HAP-1 (cell line): ENCODE results near the gene KDM4B.

Source experiments
- DNase-seq, 2 experiments: peaks; one replicate each; pipeline ENCODE4 v3.0.0-alpha.2; 2016 to 2020; ENCODE audit warnings: low spot score in 2 of 2
- H3K27me3 ChIP-seq: fragments of 250-450 bp; sonication (Bioruptor Pico); 2 replicates; pipeline ENCODE4 v1.5.1; 2020; ENCODE audit warnings: low read depth, mild to moderate bottlenecking, moderate library complexity
- H3K36me3 ChIP-seq: fragments of 250-450 bp; sonication (Bioruptor Pico); replicated peaks from 2 replicates; pipeline ENCODE4 v1.5.1; 2020; ENCODE audit warnings: mild to moderate bottlenecking
- H3K4me1 ChIP-seq: fragments of 250-450 bp; sonication (Bioruptor Pico); 2 replicates; pipeline ENCODE4 v1.5.1; 2020; ENCODE audit warnings: mild to moderate bottlenecking
- H3K4me3 ChIP-seq: fragments of 250-450 bp; sonication (Bioruptor Pico); 2 replicates; pipeline ENCODE4 v1.5.1; 2020; ENCODE audit warnings: mild to moderate bottlenecking, moderate library complexity
- H3K9me3 ChIP-seq: fragments of 250-450 bp; sonication (Bioruptor Pico); 2 replicates; pipeline ENCODE4 v1.5.1; 2020; ENCODE audit warnings: mild to moderate bottlenecking, moderate library complexity
- in situ Hi-C: fragments of 300-500 bp; cut with MboI; formaldehyde crosslinking; loops from 3 replicates; pipeline ENCODE4 v1.14.3; 2020; ENCODE audit warnings: low sequenced_read_pairs, inconsistent platforms, mixed read lengths

KDM4B gene

DNA sequence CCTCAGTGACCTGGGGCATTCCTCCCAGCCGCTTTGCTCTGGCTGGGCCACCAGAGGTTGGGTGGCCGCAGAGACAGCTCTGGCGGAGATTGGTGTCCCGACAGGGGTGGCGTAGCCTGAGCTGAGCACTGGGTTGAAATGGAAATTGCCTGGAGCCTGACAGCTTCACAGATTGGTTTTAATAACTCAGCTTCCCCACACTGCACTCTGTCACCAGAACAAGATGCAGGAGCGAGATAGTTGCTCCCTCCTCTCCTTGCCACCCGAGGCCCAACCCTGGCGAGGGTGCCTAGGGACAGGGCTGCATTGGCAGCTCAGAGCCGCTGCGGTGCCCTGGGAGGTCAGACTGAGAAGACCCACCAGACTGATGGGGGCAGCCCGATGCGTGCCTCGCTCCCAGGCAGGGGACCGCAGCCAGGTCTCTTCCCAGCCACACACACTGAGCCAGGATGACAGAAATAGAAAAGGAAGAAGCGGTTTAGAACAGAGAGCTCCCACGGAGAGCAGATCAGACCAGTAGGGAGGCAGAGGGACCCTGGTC lies 84.1 kb downstream of the KDM4B start:
- in situ Hi-C loops: no loop called here
- no peak for DNase-seq
- no peak overlapping the region for H3K4me3 ChIP-seq
- no peaks in the 10 kb centered on the region for H3K27me3 ChIP-seq
- H3K4me1 ChIP-seq: no peaks in the 10 kb centered on the region
- H3K36me3 ChIP-seq: peaks cover under 1% of the 10 kb centered on the region
- H3K9me3 ChIP-seq: no peaks in the 10 kb centered on the region

DNA sequence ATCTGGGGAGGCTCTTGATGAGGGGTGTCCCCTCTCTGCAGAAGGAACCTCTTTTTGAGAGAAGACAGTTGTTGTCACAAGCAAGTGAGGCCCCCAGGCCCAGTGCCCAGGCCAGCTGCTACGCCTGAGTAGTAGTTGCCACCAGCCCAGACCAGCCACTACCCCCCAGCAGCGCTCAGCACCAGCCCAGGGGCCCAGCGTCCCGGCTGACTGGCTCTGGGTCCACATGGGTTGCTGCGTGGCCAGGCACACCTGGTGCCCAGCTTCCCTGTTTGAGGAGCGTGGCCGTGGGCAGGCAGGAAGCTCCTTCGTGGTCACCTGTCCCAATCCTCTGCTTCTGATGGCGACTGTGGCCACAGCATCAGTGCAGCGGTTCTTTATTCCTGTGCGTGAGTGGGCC lies 84.7 kb downstream of the KDM4B start:
- Histone ChIP-seq H3K36me3 (no peaks in the 10 kb centered on the region), H3K27me3 (no peaks in the 10 kb centered on the region), H3K4me3 (no peak overlapping the region), H3K9me3 (no peaks in the 10 kb centered on the region), H3K4me1 (no peaks in the 10 kb centered on the region)
- in situ Hi-C loops: no loop called here
- DNase-seq: no peak

DNA sequence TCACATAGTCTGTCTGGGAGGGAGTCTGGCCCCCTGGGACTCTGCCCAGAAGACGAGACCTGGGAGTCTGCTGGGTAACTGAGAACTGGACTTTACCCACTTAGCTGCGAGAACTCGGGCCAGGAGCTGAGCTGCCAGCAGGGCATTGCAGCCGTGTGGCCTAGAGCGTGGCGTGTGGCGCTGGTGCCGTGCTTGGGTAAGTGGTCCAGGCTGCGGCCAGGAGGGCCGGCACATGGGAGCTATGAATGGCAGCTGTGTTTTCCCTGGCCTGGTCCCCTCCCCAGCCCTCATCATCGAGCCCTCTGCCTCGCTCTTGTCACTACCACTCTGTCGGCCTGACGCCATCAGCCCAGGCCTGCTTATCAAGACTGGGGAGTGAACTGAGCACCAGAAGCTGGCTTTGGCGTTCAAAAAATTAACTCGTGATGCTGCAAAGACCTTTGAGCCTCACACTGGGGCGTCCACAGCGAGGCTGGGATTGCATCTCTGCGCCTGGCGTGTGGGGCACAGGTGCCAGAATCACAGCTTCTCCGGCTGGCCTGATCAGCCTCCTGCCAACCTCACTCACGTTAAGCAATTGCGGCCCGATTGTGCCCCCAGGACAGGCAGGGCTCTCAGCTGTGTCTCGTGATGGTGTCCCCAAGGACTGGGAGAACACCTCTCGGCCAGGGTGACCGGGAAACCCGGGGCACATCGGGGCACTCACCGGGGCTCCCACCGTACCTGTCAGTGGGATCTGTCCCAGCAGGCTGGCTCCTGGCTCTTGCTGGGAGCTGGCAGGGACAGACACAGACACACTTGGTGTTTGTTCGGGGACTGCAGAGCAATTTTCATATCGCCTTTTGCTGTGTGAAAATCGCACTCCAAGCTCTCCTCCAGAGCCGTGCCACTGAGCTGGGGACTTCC lies 85.9 kb downstream of the KDM4B start:
- no peaks in the 10 kb centered on the region for H3K4me1 ChIP-seq
- DNase-seq: no peak
- H3K27me3 ChIP-seq: no peaks in the 10 kb centered on the region
- H3K36me3 ChIP-seq: no peaks in the 10 kb centered on the region
- in situ Hi-C loops: no loop called here
- no peaks in the 10 kb centered on the region for H3K9me3 ChIP-seq
- no peak overlapping the region for H3K4me3 ChIP-seq

DNA sequence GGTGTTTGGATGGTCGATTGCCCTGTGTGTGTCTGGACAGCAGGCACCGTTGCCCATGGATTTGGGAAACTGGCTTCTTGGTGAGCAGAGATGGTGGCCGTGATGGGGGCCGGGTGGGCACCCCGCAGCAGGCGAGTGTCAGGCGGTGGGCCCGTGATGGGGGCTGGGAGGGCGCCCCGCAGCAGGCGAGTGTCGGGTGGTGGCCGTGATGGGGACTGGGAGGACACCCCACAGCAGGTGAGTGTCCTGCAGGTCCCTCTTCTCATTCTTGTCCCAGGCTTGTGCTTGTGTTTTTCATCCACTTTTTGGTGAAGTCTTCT lies 86.5 kb downstream of the KDM4B start:
- H3K27me3 ChIP-seq: no peaks in the 10 kb centered on the region
- no peaks in the 10 kb centered on the region for H3K36me3 ChIP-seq

DNA sequence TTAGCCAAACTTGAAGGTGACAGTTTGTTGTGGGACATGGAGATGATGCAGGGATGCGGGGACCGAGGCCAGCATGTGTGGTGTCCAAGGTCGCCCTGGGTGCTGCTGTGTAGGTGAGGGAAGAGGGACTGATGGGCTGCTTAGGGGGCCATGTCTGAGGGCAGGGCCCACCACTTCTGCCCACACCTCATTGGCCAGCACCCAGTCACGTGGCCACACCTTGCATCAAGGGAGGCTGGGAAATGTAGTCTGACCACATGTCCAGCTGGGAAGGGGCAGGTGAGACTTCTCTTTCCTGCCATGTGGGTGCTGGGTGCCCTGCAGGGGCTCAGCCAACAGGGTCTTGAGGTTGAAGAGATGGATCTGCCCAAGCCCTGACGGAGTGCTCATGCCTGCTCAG lies 88.9 kb downstream of the KDM4B start:
- DNase-seq: no peak
- Histone ChIP-seq H3K27me3 (no peaks in the 10 kb centered on the region), H3K4me3 (no peak overlapping the region), H3K9me3 (no peaks in the 10 kb centered on the region), H3K4me1 (no peaks in the 10 kb centered on the region), H3K36me3 (no peaks in the 10 kb centered on the region)
- in situ Hi-C loops: no loop called here

More for the DNA sequence above, 86.5 kb downstream of the KDM4B start:
- Histone ChIP-seq H3K9me3 (no peaks in the 10 kb centered on the region), H3K4me3 (no peak overlapping the region), H3K4me1 (no peaks in the 10 kb centered on the region)
- in situ Hi-C loops: no loop called here
- DNase-seq: no peak

DNA sequence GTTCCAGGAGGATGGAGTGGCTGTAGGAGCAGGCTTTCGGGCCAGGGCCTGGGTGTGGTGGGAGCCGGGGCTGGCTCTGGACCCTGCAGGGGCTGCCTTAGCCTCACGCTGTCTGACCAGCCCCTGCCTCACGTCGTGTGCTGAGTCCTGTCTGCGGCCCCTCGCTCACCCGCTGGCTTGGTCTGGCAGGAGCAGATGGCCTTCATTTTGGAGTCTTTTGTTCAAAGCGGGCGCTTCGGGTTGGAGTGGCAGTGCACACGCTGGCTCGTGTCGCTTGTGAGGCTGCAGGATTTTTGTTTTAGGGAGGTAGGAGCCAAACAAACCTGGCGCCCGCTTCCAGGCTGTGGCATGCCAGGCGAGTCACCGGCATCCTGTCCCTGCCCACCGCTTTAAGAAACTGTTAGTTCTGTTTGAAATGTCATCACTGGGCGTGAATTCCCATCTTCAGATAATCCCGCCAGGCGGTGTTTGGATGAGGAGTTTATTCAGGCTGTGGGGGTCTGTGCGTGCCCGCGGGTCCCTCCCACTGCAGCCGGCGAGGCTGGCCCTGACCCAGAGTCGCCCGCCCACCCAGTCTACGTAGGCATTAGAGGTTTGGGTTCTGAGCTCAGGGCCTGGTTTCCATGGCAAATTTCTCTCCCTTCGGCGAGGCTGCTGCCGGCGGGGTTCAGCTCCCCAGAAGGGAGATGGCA lies 89.8 kb downstream of the KDM4B start:
- Histone ChIP-seq H3K9me3 (no peaks in the 10 kb centered on the region), H3K4me3 (no peak overlapping the region), H3K27me3 (no peaks in the 10 kb centered on the region), H3K4me1 (no peaks in the 10 kb centered on the region), H3K36me3 (no peaks in the 10 kb centered on the region)
- DNase-seq: no peak
- in situ Hi-C loops: no loop called here

- H3K27me3 ChIP-seq: no peaks in the 10 kb centered on the region
- DNase-seq: no peak
- no peaks in the 10 kb centered on the region for H3K36me3 ChIP-seq
- in situ Hi-C loops: no loop called here
- no peak overlapping the region for H3K4me3 ChIP-seq
- no peaks in the 10 kb centered on the region for H3K9me3 ChIP-seq
- H3K4me1 ChIP-seq: no peaks in the 10 kb centered on the region
Measured at GRCh38 chr19:5059213-5059574, 90.3 kb downstream of the KDM4B start.

GRCh38 chr19:5059793-5060192 lies 90.9 kb downstream of the KDM4B start:
- no peaks in the 10 kb centered on the region for H3K36me3 ChIP-seq
- in situ Hi-C loops: no loop called here

DNA sequence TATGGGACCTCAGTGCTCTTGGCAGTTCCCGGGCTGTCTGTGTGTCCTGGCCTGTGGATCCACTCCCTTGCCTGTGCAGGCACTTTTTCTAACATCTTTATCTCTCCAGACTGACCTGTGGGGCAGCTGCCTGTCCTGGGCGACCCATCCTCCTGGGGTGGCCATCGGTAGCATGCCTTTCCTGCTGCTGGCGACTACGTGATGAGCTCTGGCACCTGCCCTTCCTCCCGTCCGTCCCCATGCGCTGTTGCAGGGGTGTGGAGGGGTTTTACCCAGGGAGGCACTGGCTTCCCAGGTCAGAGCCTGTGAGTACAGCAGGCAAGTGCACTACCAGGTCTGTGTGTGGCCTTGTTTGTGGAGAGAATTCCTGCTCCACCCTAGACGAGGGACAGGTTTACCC lies 93.3 kb downstream of the KDM4B start:
- no peaks in the 10 kb centered on the region for H3K27me3 ChIP-seq
- H3K9me3 ChIP-seq: no peaks in the 10 kb centered on the region
- no peaks in the 10 kb centered on the region for H3K36me3 ChIP-seq
- in situ Hi-C loops: no loop called here
- H3K4me1 ChIP-seq: no peaks in the 10 kb centered on the region
- no peak for DNase-seq
- no peak overlapping the region for H3K4me3 ChIP-seq

More at GRCh38 chr19:5059793-5060192, 90.9 kb downstream of the KDM4B start:
- no peaks in the 10 kb centered on the region for H3K4me1 ChIP-seq
- no peak for DNase-seq
- H3K9me3 ChIP-seq: no peaks in the 10 kb centered on the region
- H3K27me3 ChIP-seq: no peaks in the 10 kb centered on the region
- H3K4me3 ChIP-seq: no peak overlapping the region

GRCh38 chr19:5062799-5063198 lies 93.9 kb downstream of the KDM4B start:
- Histone ChIP-seq H3K36me3 (no peaks in the 10 kb centered on the region), H3K4me3 (no peak overlapping the region)
- in situ Hi-C loops: no loop called here

GRCh38 chr19:5063873-5064645 lies 95.1 kb downstream of the KDM4B start:
- H3K4me1 ChIP-seq: no peaks in the 10 kb centered on the region
- no peak overlapping the region for H3K4me3 ChIP-seq
- DNase-seq: no peak
- H3K36me3 ChIP-seq: no peaks in the 10 kb centered on the region
- no peaks in the 10 kb centered on the region for H3K27me3 ChIP-seq
- no peaks in the 10 kb centered on the region for H3K9me3 ChIP-seq
- in situ Hi-C loops: no loop called here

More at GRCh38 chr19:5062799-5063198, 93.9 kb downstream of the KDM4B start:
- H3K4me1 ChIP-seq: no peaks in the 10 kb centered on the region
- no peaks in the 10 kb centered on the region for H3K27me3 ChIP-seq
- H3K9me3 ChIP-seq: no peaks in the 10 kb centered on the region
- no peak for DNase-seq

DNA sequence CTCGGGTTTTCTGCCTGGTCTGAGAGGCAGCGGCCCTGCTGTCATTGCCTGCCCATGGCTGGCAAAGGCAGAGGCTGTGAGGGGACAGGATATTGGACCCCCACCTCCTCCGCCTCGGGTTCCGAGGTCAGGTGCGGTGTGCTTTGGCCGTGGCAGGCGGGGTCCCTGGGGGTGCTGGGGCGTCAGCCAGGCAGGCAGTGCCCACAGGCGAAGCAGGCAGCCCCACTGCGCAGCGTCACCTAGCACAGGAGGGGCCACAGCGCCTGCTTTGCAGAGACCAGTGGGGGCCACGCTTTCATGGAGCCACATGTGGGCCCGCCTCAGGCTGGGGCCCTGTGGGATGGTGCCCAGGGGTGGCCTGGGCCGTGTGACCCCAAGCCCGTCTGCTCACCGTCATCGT lies 96.0 kb downstream of the KDM4B start:
- no peak for DNase-seq
- in situ Hi-C loops: no loop called here
- no peaks in the 10 kb centered on the region for H3K9me3 ChIP-seq

DNA sequence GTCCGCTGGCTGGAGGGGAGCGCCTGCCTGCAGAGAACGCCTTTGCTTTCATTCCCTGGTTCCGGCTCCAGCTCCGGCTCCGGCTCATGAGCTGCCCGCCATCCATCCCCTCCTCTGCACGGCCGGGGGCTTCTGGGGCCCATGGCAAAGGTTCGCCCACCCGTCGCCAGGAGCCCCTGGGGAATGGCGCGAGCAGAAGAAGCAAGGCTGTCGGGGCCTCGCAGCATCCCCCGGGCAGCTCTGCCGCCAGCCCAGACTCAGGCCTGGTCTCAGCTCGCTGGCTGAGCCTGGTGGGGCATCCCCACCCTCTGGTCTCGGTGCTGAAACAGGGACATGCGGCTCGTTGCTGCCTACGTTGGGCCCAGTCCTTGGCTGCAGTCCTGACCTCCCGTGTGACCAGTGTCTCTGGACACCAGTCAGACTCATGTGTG lies 96.8 kb downstream of the KDM4B start:
- in situ Hi-C loops: no loop called here
- no peaks in the 10 kb centered on the region for H3K36me3 ChIP-seq

More for the DNA sequence above, 96.0 kb downstream of the KDM4B start:
- Histone ChIP-seq H3K4me3 (no peak overlapping the region), H3K36me3 (no peaks in the 10 kb centered on the region), H3K27me3 (no peaks in the 10 kb centered on the region), H3K4me1 (peaks cover 2% of the 10 kb centered on the region)

More for the DNA sequence above, 96.8 kb downstream of the KDM4B start:
- no peaks in the 10 kb centered on the region for H3K9me3 ChIP-seq
- DNase-seq: no peak
- peaks cover 8% of the 10 kb centered on the region for H3K4me1 ChIP-seq
- H3K27me3 ChIP-seq: no peaks in the 10 kb centered on the region
- H3K4me3 ChIP-seq: no peak overlapping the region
